Activated CD4-positive, CD25-positive, alpha-beta regulatory T cell (primary cell): Measurements from ENCODE around the gene MRFAP1.
"Not testable (repeated sequence)": the region's sequence is repeated elsewhere in the genome, so short reads cannot be mapped to it uniquely, and the experiment has no call there.

Experiments
- DNase-seq, 4 experiments: peaks; one replicate each; lab custom pipeline; 2025; lab: John Stamatoyannopoulos, UW

Gene MRFAP1

DNA sequence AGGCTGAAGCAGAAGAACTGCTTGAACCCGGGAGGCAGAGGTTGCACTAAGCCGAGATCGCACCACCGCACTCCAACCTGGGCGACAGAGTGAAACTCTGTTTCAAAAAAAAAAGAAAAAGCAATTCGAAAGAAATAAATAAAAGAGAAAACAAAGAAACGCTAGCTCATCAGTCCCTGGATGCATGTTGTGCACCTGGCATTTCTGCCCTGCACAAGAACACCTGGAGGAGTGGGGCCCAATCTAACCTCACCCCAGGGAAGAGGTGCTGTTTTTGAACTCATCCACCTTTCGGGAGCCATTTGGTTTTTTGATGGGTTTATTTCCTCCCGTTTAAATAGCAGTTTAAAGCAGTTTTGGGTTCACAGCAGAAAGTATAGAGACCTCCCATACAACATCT is 5.7 kb upstream of the MRFAP1 start:
- no peak for DNase-seq

DNA sequence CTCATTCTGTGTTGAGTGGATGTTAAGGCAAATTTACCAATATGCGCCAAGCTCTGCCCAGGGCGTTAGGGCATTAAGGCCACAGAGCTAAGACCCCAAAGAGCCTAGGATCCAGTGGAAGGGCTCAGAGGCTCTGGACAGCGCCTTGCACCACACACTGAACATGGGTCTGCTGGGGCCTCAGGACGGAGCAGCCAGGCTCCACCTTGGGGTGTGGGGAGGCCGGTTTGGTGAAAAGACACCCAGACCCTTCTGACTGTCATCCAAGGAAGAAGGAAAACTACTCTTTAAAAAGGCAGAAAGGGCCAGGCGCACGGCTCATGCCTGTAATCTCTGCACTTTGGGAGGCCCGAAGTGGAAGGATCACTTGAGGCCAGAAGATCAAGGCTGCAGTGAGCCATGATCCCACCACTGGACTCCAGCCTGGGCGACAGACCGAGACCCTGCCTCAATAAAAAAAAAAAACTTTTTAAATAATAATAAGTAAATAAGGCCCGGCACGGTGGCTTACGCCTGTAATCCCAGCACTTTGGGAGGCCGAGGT is 1.3 kb upstream of the MRFAP1 start:
- no peak for DNase-seq

DNA sequence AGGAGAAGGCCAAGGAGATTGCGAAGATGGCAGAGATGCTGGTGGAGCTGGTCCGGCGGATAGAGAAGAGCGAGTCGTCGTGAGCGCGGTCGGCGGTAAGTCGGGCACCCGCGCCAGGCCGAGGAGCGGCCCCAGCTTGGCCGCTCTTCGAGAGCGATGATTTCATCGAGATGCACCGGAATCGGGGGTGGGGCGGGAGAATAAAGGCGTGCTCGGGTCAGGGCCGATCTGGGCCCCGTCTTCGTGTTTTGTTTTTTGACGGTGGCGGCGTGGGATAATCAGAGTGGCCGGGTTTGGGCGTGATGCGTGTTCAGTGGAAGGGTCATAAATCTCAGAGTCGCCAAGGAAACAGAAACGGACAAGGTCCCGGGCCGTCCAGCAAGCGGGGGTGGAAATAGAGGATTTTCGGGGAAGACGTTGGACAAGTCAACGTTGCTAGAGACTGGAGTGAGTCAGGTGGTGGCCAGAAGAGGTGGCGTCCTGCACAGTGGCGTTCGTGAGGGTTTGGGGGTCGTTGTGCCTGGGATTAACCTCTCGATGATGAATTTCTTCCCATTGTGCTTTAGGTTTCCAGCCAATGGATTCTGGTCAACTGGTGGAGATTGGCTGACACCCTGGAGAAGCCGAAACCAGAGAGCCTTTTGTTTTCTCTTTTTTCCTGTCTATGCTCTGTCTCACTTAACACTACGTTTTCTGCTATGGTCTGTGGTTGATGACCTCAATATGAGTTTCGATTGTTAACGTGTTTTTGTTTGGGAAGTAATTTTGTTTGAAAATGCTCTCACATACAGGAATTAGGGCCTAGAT is 882 bp downstream of the MRFAP1 start:
- peak in 3 of 4 experiments; percentile 10 to 32 (median 31) for DNase-seq

DNA sequence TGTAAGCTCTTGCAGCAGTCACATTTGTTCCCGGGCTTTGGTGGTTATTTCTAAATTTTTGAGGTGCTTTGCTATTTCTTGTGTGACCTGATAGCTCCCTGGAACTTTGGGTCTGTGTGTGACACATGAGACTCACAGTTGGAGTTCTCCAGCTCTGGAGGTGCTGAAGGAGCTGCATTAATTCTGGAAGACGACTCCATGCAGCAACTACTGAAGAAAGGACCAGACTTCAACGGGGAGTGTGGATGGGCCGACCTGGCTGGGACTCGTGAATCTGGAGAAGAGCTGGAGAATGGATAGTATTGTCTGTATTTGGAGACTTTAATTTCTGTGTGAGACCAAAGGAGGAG is 1.5 kb downstream of the MRFAP1 start:
- no peak for DNase-seq

DNA sequence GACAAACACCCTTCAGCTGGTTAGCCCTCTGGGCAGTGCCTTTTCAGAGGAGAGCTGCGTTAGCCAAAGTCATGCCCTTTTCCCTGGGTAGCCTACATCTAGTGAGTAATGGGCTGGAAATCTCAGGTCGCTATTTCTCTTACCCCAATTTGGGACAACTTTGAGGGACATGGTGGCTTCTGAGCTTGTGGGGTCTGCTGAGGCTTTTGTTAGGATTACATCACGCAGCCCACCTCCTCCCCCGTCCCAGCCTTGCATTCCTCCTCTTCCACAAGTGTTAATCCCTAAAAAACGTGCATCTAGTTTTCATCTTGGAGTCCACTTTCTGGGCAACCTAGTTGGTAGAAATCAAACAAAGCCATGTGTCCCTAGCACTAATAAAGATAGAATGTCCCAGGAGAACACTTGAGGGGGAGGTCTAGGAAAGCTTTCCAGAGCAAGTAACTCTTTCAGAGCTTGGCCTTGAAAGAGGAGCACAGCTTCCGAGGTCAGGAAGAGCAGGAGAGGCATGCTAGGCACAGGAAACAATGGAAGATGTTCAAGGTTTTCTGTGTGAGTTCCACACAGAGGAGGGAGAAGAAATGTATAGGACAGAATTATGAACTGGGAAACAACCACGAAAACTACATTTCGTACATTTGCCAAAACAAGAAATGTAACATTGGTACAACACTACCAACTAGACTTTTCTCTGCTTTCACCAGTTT is 2.8 kb downstream of the MRFAP1 start:
- DNase-seq, result no peak

DNA sequence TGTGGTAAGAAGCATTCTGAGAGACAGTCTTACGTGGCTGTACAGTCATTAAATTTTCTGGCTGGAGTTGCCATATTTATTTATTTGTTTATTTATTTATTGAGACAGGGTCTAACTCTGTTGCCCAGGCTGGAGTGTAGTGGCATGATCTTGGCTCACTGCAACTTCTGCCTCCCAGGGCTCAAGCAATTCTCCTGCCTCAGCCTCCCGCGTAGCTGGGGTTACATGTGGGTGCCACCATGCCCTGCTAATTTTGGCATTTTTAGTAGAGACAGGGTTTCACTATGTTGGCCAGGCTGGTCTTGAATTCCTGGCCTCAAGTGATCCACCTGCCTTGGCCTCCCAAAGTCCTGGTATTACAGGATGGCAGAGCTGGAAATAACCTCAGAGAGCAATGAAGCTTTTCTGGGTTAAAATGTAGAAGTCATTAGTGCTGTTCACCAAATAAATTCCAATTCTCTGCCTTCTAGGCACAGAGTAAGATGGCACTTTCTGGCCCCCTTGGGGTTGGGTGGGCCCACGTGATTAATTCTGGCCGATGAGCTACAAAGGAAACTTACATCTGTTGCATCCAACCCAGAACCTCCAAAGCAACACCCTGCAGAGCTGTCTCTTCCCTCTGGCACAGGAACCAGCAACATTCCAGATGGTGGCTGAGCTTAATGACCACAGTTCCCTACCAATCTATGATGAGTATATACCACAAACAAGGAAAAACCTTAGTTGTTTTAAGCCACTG is 4.5 kb downstream of the MRFAP1 start:
- no peak for DNase-seq

DNA sequence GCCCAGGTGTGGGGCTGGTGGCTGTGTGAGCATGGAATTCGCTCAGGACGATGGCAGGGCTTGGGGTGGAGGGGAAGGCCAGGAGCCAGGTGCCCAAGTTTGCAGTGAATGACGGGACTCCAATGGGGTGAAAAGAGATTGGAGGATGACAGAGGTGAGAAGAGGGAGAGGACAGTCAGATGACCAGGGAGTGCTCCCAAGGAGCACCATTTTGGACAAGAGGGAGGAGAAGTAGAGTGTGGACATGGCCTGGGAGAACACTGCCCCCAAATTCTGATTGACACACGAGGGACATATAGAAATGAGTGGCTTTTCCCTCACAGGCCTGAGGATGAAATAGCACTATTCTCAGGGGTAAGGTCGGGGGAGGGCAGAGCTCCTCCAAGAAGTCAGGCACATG is 6.7 kb downstream of the MRFAP1 start:
- DNase-seq, result no peak

DNA sequence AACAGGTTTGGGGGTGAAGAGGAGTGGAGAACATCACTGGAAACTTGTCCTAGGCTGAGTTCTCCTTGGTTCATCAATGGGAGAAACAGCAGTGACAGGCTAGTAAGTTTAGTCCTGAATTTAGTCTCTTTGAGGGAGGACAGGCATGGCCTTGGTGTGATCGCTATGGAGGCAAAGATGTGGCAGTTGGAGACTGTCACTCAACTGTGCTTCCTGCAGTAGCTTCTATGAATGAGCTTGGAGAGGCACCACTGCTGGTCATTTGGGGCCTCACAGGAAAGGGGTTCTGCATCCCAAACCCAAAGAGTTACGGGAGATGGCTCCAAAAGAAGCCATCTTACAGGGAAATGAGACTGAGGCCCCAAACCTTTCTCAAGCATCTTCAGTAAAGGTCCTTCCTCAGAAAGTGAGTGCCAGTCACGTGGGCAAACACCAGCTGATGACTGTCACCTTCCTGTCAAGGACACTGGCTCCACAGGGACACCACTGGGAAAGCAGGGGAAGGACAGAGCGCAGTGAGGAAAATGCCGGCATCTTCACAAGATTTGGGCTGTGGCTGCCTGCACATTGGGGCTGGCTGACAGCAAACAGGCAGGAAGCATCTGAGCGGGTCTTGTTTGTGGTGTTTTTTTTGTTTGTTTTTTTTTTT is 7.2 kb downstream of the MRFAP1 start:
- no peak for DNase-seq

DNA sequence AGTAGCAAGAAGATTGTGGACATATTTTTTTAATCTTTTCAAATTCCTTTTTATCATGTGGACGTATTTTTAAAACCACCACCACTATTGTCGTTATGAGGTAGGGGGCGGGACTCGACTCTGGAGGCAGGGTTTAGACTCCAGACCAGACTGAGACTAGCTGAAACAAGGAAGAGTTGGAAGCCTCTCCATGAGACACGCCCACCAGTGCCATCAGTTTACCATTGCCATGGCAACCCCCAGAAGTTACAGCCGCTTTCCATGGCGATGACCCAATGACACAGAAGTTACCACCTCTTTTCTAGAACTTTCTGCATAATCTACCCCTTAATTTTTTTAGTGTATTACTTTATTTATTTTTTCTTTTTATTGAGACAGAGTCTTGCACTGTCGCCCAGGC is 8.7 kb downstream of the MRFAP1 start:
- no peak for DNase-seq

DNA sequence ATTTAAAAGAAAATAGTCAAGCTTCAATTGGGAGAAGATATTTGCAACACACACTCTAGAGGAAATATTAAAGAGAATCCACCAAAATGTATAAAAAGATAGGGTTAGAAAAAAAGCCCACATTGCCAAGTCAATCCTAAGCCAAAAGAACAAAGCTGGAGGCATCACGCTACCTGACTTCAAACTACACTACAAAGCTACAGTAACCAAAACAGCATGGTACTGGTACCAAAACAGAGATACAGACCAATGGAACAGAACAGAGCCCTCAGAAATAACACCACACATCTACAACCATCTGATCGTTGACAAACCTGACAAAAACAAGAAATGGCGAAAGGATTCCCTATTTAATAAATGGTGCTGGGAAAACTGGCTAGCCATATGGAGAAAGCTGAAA is 13.7 kb downstream of the MRFAP1 start:
- not testable (repeated sequence) for DNase-seq

DNA sequence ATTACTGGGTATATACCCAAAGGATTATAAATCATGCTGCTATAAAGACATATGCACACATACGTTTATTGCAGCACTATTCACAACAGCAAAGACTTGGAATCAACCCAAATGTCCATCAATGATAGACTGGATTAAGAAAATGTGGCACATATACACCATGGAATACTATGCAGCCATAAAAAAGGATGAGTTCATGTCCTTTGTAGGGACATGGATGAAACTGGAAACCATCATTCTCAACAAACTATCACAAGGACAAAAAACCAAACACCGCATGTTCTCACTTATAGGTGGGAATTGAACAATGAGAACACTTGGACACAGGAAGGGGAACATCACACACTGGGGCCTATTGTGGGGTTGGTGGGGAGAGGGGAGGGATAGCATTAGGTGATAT is 14.8 kb downstream of the MRFAP1 start:
- not testable (repeated sequence) for DNase-seq

DNA sequence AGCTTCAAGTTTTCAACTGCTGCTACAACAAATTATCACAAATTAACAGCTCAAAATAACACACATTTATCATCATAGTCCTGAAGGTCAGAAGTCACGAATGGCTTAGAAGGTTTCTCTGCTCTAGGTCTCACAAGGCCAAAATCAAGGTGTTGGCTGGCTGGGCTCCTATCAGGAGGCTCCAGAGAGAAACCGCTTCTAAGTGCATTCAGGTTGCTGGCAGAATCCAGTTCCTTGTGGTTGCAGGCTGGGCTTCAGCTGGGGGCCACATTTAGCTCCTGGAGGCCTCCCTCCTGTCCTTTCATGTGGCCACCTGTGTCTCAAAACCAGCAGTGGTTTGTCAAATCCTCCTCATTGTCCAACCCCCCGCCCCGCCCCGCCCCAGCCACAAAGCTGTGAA is 15.4 kb downstream of the MRFAP1 start:
- DNase-seq, result no peak

DNA sequence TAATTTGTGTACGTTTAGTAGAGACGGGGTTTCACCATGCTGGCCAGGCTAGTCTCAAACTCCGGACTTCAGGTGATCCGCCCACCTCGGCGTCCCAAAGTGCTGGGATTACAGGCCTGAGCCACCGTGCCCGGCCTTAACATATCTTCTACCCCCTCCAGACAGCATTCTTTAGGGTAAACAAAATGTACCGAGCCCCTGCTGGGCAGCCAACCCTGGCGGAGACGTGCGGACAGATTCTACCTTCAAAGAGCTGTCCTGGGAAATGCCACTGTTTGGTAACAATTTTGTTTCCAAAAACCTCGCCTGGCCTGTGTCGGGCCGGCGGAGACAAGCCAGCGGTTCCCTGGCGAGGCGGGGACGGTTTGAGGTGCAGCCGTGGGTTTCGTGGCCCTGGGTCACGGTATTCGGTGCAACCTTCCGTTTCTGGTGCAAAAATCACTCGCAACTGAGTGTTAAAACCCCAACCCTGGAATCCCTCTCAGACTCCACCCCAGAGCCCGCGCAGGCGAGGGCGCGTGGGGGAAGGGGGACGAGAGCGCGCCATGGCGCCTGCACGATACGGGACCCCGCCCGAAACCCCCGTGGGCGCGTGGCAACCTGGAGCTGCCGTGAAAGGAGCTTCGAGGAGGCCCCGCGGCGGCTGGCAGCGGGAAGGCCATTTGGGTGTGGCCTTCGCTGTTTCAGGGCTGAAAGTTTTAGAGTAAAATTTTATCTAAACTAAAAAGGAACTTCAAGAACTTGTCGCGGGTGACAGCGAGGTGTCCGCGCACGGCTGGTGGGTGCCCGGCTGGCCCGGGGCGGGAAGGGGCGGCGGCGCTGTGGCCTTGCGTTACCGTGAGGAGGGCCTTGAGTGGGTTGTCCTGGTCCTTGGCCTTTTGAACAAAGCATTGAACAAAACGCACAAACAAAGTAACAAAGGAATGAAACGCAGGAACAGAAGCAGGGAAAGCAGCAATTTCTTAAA is 17.0 kb downstream of the MRFAP1 start:
- DNase-seq, result no peak

DNA sequence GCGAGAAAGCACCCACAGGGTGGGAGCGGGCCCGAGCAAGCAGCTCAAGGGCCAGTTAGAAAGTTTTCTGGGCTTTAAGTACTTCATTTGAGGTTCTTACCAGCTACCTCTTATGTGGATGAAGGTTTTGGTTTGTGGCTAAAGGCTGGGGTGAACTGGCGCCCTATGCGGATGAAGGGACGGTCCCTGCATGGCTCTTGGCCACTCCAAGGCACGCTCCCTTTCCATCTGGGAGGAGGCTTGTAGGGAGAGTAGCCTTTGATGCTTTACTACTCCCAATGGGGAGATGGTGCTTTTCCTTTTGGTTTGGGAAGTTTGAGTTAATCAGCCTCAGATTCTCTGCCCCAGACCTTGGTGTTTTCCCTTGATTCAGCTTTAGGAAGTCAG is 17.7 kb downstream of the MRFAP1 start:
- no peak for DNase-seq

DNA sequence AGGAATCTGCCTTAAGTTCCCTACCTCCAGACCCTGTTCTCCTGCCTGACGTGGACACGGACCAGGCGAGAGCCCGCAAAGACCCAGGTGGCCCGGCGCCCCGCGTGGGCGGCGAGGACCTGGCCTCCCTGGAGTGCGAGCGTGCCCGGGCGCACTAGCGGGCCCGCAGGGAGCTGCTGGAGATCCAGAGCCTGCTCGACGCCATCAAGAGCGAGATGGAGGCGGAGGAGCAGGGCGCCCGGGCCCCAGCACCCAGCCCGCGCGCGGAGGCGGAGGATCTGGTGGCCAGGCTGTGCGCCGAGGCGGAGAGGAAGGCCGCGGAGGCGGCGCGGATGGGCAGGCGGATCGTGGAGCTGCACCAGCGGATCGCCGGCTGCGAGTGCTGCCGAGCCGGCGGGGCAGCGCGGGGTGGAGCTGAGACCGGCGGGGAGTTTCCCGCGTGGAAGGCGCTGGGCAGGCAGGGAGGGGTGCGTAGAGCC is 18.2 kb downstream of the MRFAP1 start:
- DNase-seq, result peak in 1 of 4 experiments; percentile 27

DNA sequence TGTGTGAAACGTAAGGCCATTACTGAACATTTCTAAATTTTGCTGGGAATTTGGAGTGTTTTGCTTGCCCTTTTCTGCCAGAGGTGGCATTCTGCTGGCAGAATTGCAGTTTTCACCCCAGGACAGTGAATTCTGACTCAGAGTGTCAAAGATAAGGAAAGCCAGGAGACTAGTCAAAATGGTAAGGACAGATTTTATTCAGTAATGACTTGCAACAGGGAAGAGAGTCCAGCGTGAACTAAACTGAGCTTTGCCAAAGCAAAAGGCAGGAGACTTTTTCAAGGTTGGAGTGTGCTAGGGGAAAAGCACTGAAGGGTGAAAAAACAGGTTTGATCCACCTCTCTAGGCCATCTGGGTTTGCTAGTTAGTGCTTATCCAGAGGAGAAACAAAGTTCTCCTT is 19.4 kb downstream of the MRFAP1 start:
- no peak for DNase-seq

DNA sequence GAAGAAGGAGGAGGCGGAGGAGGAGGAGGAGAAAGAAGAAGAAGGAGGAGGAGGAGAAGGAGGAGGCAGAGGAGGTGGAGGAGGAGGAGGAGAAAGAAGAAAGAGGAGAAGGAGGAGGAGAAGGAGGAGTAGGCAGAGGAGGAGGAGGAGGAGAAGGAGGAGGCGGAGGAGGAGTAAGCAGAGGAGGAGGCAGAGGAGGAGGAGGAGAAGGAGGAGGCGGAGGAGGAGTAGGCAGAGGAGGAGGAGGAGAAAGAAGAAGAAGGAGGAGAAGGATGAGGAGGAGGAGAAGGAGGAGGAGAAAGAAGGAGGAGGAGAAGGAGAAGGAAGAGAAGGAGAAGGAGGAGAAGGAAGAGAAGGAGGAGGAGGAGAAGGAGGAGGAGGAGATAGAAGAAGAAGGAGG is 19.9 kb downstream of the MRFAP1 start:
- DNase-seq, result no peak

DNA sequence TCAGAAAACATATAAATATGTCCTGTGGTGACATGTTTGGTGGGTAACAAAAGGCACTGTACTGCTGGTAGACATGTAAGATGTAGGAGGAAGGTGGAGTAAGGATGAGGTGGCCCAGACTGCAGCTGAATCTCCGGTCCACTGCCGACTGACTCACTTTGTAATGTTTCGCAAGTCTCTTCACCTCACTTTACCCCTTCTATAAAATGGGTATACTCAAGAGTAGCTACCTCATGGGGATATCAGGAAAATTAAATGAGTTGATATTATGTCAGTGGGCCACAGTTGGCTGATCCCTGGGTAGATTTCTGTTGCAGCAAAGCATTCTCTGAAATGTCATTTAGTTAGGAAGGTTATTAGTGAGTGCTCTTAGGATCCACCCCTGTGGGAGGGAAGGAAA is 22.1 kb downstream of the MRFAP1 start:
- DNase-seq, result no peak

DNA sequence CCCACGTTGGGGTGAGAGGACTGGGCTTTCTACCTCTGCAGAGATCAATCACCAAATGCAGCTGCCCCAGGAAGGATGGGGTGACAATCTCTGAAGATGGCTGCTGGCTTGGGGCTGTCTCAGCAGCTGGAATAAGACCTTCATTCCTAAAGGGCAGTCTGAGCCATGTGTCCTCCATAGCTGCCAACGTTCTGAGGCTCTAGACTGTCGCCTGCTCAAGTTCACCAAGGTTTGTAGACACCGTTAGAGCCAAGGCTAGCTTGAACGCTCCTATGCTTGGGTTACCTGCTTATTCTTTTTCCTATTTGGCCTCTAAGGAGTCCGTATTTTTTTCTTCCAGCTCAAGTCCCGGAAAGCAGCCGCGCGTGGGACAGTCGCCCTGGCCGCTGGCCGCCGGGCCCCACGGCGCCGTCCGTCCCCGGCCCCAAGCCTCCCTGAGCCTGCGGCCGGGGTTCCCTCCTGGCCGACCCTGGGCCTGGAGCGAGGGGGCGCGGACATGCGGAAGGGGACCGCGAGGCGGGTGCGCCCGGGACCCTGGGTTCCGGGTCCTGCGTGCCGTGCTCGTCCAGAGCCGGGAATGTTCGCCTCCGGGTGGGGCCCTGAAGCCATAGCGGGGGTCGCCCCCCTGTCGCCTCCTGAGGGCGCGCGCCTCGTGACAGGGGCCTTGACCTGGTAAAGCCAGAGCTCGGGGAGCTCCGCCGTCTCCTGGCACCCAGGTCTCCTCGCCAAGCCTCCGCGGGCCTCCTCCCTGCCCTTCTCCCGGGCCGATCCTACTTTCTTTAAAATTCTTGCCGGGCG is 23.3 kb downstream of the MRFAP1 start:
- no peak for DNase-seq

DNA sequence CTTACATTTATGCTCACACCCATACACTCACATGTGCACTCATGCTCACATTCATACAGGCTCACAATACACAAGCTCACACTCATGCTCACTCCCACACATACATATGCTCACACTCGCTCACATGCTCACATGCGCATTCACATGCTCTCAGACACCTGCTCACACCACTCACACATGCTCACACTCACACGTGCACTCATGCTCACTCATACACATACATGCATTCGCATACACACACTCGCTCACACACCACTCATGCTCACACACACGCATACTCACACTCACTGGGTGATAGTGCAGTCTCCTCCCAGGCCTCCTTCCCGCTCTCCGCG is 24.8 kb downstream of the MRFAP1 start:
- DNase-seq, result no peak
